Testis (tissue), 3 donors: ENCODE results near the gene PXK. TPM values are rescaled to one million over a fixed set of nuclear protein-coding genes. Genes with fewer than 3 reads are reported as not detected.

Experiments
- DNase-seq: peaks from one replicate; pipeline ENCODE4 v3.0.0-alpha.2; 2019
- H3K27ac ChIP-seq, 2 donors: fragments of 200-600 bp; sonication (generic); one replicate each; pipeline ENCODE4 v1.5.1; 2019
- H3K27me3 ChIP-seq: fragments of 200-600 bp; sonication (generic); one replicate; pipeline ENCODE4 v1.5.1; 2019
- H3K36me3 ChIP-seq: fragments of 200-600 bp; sonication (generic); one replicate; pipeline ENCODE4 v1.5.1; 2017; ENCODE audit warnings: low read depth; ENCODE audit errors: missing control alignments
- H3K4me1 ChIP-seq: fragments of 200-600 bp; sonication (generic); one replicate; pipeline ENCODE4 v1.5.1; 2019
- H3K4me3 ChIP-seq, 2 donors: fragments of 200-600 bp; sonication (generic); one replicate each; pipeline ENCODE4 v1.5.1; 2017 to 2019
- H3K9me3 ChIP-seq: fragments of 200-600 bp; sonication (generic); one replicate; pipeline ENCODE4 v1.5.1; 2017
- CTCF ChIP-seq, 3 experiments: fragments of 450-650 bp in 2 of 3; fragments of 200-600 bp in 1 of 3; sonication (generic) in 1 of 3; IDR thresholded peaks; one replicate each; pipeline ENCODE4 v1.5.1; 2016 to 2019; ENCODE audit warnings: antibody characterized with exemption in 3 of 3, mild to moderate bottlenecking in 2 of 3, moderate library complexity in 1 of 3
- POLR2A ChIP-seq: fragments of 450-650 bp; IDR thresholded peaks from one replicate; pipeline ENCODE4 v1.6.1; 2017; ENCODE audit warnings: antibody characterized with exemption, mild to moderate bottlenecking, moderate library complexity
- WGBS, 2 donors: methylation state at CpG; one replicate each; pipeline ENCODE4 v1.1.5; 2018; 5-methylcytosine and 5-hydroxymethylcytosine counted together
- intact Hi-C: fragments of 100-400 bp; cut with DNase I; formaldehyde crosslinking; loops from one replicate; pipeline ENCODE4 v1.15.1; 2023; ENCODE audit warnings: low total_unique reads
- polyA plus RNA-seq: library from polyadenylated mRNA; stranded (reverse); fragments of 350-450 nt; fragmentation: Illumina TruSeq; extraction: RNeasy Lipid Tissue Mini Kit (QIAGEN cat#74804); gene quantifications from one replicate; pipeline ENCODE4 v1.2.3, GENCODE V29; 2014; ENCODE audit warnings: low read depth, low replicate concordance; ENCODE audit not compliant: insufficient read depth
- total RNA-seq, 2 donors: library from RNA; depleted of rRNA; stranded (reverse); fragments of >200 nt; gene quantifications; one replicate each; pipeline ENCODE4 v1.2.3, GENCODE V29; 2016

The PXK gene
- total and polyA plus RNA-seq, 3 donors from 2014 or later, result 28.8 to 31.3 (median 29.3) TPM

GRCh38 chr3:58387650-58388546 is 55.2 kb downstream of the PXK start:
- H3K27me3 ChIP-seq, result no peaks in the 10 kb centered on the region

GRCh38 chr3:58388550-58389091 is 55.9 kb downstream of the PXK start:
- Histone ChIP-seq H3K4me3 (no peak overlapping the region), H3K4me1 (peaks cover 27% of the 10 kb centered on the region), H3K9me3 (no peaks in the 10 kb centered on the region), H3K27me3 (no peaks in the 10 kb centered on the region), H3K27ac (peak overlapping the region in 1 of 2 donors; percentile 66), H3K36me3 (no peaks in the 10 kb centered on the region)
- TF ChIP-seq CTCF (IDR thresholded peaks at IDR 0.05) (no peak), POLR2A (no peak)
- no peak for DNase-seq
- intact Hi-C loops, result no loop called here

More at GRCh38 chr3:58387650-58388546, 55.2 kb downstream of the PXK start:
- Histone ChIP-seq H3K4me1 (peaks cover 27% of the 10 kb centered on the region), H3K36me3 (no peaks in the 10 kb centered on the region), H3K27ac (peak overlapping the region; percentile 21 to 66), H3K4me3 (no peak overlapping the region), H3K9me3 (no peaks in the 10 kb centered on the region)
- intact Hi-C loops, result no loop called here
- 58 to 64% methylated on average over 6 of the region's 6 CpGs for WGBS, 2 donors
- DNase-seq, result no peak
- TF ChIP-seq CTCF (IDR thresholded peaks at IDR 0.05), result no peak
- TF ChIP-seq POLR2A, result no peak

- TF ChIP-seq POLR2A (no peak), CTCF (IDR thresholded peaks at IDR 0.05) (no peak)
- no peak for DNase-seq
- Histone ChIP-seq H3K4me1 (peaks cover 27% of the 10 kb centered on the region), H3K4me3 (no peak overlapping the region), H3K9me3 (no peaks in the 10 kb centered on the region), H3K36me3 (no peaks in the 10 kb centered on the region), H3K27ac (peak overlapping the region; percentile 57 to 74), H3K27me3 (no peaks in the 10 kb centered on the region)
- intact Hi-C loops, result no loop called here
- 31 to 35% methylated on average over 3 of the region's 3 CpGs for WGBS, 2 donors
Observed at GRCh38 chr3:58391156-58391865, 58.6 kb downstream of the PXK start.

GRCh38 chr3:58392181-58392580 is 59.5 kb downstream of the PXK start:
- peak overlapping the region; percentile 57 to 74 for H3K27ac ChIP-seq
- 31 to 59% methylated on average over 3 of the region's 3 CpGs for WGBS, 2 donors
- TF ChIP-seq POLR2A (no peak), CTCF (IDR thresholded peaks at IDR 0.05) (no peak)
- no peak overlapping the region for H3K4me3 ChIP-seq
- H3K9me3 ChIP-seq, result no peaks in the 10 kb centered on the region
- peaks cover under 1% of the 10 kb centered on the region for H3K36me3 ChIP-seq
- intact Hi-C loops, result no loop called here
- no peak for DNase-seq
- no peaks in the 10 kb centered on the region for H3K27me3 ChIP-seq
- H3K4me1 ChIP-seq, result peaks cover 19% of the 10 kb centered on the region
